ENCODE measurements around the gene TAGLN2.

Gene TAGLN2

DNA sequence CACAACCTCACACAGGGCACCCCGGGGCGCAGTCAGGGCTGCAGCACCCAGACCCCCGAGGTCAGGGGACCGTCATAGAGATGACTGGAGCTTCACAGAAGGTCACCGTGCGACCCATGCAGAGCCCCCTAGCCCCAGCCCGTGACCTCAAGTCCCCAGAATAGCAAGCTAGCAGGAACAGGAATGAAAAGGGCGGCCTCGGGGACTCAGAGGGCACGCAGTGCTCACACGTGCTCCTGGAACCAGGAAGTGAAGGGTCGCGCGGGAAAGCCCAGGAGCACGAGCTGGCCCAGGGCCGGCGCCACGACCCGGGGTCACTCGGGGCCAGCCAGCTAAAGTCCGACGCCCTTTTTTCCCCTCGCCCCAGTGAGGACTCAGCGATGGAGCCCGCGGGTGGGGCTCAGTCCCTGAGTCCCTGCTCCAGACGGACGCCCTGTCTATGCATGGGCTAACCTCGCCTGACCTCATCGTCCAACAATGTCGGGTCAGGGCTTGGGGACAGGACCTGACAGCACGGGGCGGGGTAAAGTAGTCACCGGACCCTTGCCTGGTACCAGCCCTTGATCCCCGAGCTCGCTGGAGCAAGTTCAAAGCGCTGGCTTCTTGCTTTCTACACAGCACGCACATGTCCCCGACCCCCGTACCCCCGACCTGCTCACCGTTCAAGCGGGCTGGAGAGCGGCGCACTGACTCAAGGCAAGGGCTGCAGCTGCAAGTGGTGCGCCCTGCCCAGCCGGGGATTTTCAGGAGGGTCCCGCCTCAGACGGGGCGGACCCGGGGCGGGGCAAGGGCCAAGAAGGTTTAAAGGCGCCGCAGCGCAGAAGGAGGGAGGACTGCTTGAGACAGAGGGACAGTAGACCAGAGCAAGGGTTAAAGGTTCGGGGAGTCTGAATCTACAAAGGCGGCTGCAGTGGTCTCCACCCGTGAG, at the start of gene TAGLN2:
Gene TAGLN2 (minus strand): TSS at position 717 of the 928 bp plus-strand sequence. CDS start 4,998 bp downstream, outside the sequence.
- in situ Hi-C loops (cut with HindIII; ENCODE audit: low pct_ligation_motif_present, low pct_unique_long_range_greater_than_20kb, low sequenced_read_pairs), result no loop called here
- peak; percentile 93 for DNase-seq

DNA sequence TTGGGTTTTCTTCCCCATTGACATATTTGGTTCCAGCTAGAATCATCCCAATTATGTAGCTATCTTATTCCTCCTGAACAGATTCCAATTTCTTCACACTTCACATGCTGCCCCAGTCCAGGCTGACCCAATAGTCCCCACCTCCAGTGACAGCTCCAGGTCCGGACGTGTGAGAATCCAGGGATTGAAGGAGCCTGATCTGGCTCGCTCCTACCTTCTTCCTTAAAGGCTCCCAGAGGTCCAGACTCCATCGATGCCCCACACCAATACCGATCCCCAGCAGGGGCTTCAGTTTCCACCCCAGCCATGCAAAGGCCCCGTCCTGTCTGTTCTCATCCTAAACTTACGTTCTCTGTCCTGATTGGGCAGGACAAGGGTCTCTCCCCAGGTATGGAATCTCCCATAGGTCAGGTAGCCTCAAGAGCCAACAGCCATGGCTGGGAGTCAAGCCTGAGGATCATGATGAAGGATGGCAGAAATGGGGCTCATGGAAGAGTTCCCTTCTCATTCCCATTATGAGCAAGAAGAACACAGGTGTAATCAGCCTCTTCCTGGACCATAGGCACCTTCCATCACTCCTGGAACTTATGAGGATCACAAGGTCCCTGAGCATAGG, 49.2 kb upstream of the TAGLN2 start:
- no peak for DNase-seq

DNA sequence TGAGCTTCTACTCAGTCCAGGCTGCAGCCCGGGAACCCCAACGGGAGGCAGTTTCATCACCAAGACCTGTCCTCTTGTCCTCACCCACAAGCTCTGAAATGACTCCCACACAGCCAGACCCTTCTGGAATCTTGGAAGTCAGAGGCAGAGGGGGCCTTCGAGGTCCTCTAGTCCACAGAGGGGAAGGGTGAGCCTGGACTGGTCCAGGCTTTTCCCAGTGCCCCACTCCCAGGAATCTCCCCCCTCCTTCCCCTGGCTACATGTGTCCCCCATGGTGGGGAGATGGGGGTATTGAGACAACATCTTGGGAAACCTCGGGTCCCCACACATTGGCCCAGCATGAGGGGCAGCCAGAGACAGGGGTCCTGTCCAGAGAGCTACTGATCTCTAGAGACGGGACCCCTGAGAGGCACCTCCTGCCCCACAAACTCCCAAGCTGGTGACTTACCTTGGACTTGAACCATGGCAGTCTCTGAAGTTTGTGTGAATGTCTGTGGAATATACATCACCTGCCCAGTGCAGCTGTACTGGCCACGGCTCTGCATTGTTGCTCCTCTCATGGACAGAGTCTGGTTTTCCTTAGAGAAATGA, 48.1 kb upstream of the TAGLN2 start:
- DNase-seq, result no peak
- in situ Hi-C loops (cut with HindIII; ENCODE audit: low pct_ligation_motif_present, low pct_unique_long_range_greater_than_20kb, low sequenced_read_pairs), result no loop called here

More for the DNA sequence above, 49.2 kb upstream of the TAGLN2 start:
- in situ Hi-C loops (cut with HindIII; ENCODE audit: low pct_ligation_motif_present, low pct_unique_long_range_greater_than_20kb, low sequenced_read_pairs), result no loop called here

DNA sequence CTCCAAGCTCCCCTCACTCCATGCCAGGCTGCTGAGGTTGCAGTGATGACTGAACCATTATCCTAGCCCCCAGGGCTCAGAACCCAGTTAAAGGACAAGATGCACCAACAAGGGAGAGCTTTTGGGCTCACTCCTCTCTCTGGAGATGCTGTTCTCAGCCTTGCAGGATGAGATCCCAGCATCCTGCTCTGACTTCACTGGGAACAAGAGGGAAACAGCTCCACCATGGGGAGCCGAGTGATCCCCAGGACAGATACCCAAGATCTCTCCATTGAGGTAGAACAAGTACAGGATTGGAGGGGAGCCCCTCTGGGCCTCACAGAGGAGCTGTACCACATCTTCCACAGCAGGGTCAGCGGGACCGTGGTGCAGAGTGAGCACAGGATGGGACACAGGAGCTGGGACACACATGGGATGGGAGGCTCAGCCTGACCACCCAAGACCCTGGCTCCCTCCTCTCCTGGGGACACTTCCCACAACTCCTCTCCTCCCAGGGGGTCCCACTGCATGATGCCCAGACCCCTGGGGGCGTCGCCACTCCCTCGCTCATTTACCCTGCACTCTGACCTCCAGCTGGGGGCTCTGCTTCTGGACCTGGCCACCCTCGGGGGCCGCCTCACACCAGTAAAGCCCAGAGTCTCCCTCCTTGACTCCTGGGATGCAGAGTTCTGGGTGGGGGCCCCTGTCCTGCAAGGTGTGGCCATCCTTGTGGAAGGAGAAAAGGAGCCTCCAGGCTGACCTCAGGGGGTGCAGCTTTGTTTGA, 47.3 kb upstream of the TAGLN2 start:
- in situ Hi-C loops (cut with HindIII; ENCODE audit: low pct_ligation_motif_present, low pct_unique_long_range_greater_than_20kb, low sequenced_read_pairs), result no loop called here
- no peak for DNase-seq

DNA sequence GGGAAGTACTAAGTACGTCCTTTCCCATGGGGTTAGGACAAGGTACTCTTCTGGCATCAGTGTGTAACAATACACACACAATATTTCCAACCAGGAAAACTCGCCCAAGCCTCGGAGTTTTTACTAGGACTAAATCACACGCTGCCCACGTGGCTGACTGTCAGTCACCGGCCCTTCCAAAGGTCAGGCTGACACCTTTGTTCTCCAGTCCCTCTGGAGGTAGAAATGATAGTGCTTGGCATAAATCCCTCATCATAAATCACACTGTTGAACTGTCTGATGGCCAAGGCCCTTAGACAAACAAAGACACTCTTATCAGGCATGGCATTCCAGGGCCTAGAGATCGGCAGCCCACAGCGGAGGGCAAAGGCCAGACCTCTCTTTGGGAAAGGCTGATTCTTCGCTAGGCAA, 45.6 kb upstream of the TAGLN2 start:
- in situ Hi-C loops (cut with HindIII; ENCODE audit: low pct_ligation_motif_present, low pct_unique_long_range_greater_than_20kb, low sequenced_read_pairs), result no loop called here
- no peak for DNase-seq

DNA sequence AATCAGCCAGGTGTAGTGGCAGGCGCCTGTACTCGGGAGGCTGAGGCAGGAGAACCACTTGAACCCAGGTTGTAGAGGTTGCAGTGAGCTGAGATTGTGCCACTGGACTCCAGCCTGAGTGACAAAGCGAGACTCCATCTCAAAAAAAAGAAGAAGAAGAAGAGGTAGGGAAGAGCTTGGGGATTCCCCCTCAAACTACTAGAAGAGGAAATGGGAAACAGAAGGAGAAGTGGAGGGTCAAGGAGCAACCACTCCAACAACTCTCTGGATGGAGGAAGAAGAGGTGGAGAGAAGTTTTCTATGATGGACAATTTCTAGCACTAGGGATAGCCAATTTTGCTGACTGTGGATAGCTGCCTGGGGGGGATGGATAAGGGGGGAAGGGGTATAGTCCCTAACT, 43.6 kb upstream of the TAGLN2 start:
- in situ Hi-C loops (cut with HindIII; ENCODE audit: low pct_ligation_motif_present, low pct_unique_long_range_greater_than_20kb, low sequenced_read_pairs), result no loop called here
- DNase-seq, result no peak

DNA sequence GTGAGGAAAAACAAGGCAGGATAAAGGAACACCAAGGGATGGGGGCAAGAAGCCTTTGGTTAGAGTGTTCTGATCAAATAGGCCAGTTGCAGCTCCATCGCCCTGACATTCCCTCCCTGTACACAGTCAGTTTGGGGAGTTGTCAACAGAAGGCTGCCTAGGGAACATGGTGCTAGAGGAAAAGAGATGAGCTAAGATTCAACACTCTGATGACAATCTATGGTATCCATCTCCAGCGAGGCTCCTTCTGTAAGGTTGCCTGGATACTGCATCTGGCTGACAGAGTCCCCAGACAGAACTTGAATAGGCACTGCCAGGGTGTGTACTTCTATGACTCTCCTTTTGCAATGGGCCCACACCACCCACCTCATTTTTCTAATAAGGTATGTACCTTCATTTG, 40.0 kb upstream of the TAGLN2 start:
- DNase-seq, result no peak
- in situ Hi-C loops (cut with HindIII; ENCODE audit: low pct_ligation_motif_present, low pct_unique_long_range_greater_than_20kb, low sequenced_read_pairs), result no loop called here

DNA sequence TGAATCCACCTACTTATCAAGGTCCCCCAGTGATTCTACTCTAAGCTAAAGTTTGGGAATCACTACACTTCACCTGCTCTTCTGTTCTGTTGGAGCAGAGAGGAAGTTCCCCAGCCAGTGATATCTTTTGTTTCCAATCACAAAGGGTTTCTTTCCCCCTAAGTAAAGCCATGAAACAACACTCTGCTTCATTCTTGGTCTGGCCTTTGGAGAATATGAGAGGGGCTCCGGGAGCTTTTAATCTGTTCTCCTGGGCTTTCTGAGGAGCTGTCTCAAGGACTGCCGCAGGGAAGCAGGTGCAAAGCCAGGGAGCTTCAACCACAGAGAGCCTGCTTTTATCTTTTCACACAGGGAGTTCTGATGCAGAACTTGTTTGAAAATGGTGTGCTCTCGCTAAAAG, 38.8 kb upstream of the TAGLN2 start:
- DNase-seq, result no peak
- in situ Hi-C loops (cut with HindIII; ENCODE audit: low pct_ligation_motif_present, low pct_unique_long_range_greater_than_20kb, low sequenced_read_pairs), result no loop called here

DNA sequence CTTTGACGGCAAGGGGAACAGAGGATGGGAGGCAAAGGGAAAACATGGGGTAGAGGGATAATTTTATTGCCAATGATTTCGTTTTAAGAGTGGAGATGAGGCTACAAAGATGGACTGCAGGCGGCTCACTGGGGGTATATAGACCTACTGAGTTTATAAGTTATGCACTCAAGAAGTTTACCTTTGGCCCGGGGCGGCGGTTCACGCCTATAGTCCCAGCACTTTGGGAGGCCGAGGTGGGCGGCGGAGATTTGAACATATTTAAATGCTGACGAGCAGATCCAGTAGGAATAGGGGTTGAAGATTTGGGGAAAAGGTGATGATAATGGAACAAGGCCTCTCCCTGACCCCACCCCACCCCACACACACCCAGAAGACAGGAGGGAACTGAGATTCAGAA, 36.9 kb upstream of the TAGLN2 start:
- DNase-seq, result no peak
- in situ Hi-C loops (cut with HindIII; ENCODE audit: low pct_ligation_motif_present, low pct_unique_long_range_greater_than_20kb, low sequenced_read_pairs), result no loop called here

DNA sequence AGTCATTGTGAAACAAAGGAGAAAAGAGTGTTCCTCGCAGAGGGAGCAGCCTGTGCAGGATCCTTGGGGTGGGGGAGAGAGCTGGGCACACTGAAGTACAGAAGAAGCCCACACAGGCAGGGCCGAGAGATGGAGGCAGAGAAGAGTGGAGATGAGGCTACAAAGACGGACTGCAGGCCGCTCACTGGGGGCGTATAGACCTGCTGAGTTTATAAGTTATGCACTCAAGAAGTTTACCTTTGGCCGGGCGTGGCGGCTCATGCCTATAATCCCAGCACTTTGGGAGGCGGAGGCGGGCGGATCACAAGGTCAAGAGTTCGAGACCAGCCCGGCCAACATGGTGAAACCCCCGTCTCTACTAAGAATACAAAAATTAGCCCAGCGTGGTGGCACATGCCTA, 36.3 kb upstream of the TAGLN2 start:
- no peak for DNase-seq
- in situ Hi-C loops (cut with HindIII; ENCODE audit: low pct_ligation_motif_present, low pct_unique_long_range_greater_than_20kb, low sequenced_read_pairs), result no loop called here

DNA sequence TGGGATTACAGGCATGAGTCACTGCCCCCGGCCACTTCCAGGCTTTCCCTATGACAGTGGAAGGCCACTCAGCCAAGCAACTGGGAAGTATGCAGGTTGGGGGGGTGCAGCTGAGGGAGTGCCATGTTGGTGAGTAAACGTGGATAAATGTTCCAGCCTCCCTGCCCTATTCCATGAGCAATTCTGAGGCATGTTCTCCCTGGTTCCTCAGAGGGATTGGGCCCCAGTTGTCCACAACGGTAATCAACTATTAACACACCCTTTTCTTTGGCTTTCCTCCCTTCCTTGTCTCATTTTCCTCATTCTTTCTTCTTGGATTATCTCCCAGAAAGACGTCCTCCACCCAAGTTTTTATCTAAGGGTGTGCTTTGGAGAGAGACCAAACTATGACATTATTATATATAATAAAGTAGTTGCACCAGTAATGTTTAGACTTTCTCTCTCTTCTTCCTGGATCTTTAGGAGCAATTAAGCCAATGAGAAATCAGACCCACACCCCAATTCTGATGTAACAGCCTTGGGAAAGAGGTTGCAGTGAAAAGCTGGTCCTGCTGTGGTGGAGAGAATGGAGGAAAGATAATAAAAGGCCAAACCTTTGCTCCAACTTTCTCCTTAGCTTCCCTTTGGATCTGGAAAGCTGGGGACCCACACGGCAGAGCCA, 35.5 kb upstream of the TAGLN2 start:
- no peak for DNase-seq
- in situ Hi-C loops (cut with HindIII; ENCODE audit: low pct_ligation_motif_present, low pct_unique_long_range_greater_than_20kb, low sequenced_read_pairs), result no loop called here

DNA sequence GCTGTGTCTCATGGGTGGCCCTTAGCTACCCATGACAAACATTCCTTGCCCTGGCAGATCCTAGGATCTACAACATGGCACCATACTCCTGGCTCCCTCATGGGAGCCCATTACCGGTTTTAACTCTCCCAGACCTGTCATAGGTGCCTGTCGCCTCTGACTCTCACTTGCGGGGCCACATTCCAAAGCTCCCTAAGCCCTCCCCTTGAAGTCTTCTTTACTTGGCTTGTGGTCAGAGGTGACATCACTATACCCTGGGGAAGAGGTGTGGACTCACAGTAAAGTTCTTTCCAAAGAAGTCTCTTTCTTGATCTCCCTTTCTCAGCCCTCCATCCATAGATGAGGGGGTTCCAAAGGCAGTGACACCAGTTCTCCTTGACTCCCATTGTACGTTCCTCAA, 34.1 kb upstream of the TAGLN2 start:
- no peak for DNase-seq
- in situ Hi-C loops (cut with HindIII; ENCODE audit: low pct_ligation_motif_present, low pct_unique_long_range_greater_than_20kb, low sequenced_read_pairs), result no loop called here

DNA sequence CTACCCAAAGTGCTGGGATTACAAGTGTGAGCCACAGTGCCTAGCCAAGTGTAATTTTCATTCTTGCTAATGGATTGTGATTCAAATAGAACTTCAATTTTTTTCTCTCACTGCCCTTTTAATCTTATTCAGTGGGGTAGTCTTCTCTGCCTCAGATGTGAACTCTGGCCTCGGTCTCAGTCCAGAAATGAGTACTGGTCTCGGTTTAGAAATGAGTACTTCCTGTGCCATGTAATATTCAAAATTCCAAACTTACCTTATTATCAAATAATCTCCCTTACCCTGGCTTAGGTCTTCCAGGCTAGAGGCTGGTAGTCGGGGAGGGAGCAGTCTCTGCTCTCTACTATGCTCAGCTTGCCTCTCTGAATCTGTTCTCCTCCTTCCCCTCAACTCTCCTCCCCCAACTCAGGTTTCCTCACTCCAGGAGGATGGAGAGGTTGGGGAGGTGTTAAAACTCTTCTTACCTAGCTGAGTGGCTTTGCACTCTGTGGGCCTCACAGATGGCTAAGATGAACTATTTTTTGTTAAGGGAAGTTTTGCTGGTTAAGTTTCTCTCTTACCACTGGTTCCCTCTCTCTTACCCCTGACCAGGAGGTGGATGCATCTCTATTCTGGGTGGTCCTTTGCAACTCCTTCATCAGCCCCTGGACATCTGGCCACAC, 33.5 kb upstream of the TAGLN2 start:
- in situ Hi-C loops (cut with HindIII; ENCODE audit: low pct_ligation_motif_present, low pct_unique_long_range_greater_than_20kb, low sequenced_read_pairs), result no loop called here
- no peak for DNase-seq

DNA sequence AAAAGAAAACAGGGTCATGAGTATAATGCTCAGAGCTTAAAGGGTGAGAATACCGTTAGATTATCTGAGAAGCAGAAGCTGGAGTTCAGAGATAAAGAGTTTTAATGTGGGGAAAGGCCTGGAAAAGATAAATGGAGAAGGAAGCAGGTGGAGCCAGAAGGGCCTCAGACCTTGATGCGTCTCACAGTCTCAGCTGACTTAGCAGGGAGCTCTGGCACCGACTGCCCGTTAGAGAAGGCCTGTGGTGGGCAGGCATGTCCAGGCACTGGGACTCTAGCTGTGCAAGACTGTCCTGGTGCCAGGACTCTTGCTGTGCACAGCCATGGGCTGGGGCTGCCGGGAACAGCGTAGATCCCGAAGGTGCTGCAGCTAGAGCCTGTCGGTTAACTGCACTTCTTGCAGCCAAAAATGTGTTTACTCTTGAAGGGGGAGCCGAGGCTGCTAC, 32.5 kb upstream of the TAGLN2 start:
- no peak for DNase-seq
- in situ Hi-C loops (cut with HindIII; ENCODE audit: low pct_ligation_motif_present, low pct_unique_long_range_greater_than_20kb, low sequenced_read_pairs), result no loop called here

DNA sequence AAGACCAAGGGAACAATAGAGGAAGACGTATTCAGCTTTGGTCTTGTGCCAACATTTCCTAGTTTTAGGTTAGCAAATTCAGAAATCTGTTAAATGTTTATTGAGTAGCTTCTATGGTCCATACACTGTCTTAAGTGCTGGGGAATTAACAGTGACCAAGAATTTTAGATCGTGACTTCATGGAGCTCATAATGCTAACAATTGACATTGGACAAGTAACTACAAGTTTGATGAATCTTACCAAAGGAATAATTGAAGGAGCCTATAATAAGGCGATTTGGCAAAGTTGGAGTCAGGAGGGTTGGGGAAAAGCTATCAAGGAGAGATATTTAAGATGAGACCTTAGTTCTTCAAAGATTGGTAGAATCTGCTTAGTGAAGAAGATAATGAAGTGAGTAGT, 30.1 kb upstream of the TAGLN2 start:
- in situ Hi-C loops (cut with HindIII; ENCODE audit: low pct_ligation_motif_present, low pct_unique_long_range_greater_than_20kb, low sequenced_read_pairs), result no loop called here
- DNase-seq, result no peak

DNA sequence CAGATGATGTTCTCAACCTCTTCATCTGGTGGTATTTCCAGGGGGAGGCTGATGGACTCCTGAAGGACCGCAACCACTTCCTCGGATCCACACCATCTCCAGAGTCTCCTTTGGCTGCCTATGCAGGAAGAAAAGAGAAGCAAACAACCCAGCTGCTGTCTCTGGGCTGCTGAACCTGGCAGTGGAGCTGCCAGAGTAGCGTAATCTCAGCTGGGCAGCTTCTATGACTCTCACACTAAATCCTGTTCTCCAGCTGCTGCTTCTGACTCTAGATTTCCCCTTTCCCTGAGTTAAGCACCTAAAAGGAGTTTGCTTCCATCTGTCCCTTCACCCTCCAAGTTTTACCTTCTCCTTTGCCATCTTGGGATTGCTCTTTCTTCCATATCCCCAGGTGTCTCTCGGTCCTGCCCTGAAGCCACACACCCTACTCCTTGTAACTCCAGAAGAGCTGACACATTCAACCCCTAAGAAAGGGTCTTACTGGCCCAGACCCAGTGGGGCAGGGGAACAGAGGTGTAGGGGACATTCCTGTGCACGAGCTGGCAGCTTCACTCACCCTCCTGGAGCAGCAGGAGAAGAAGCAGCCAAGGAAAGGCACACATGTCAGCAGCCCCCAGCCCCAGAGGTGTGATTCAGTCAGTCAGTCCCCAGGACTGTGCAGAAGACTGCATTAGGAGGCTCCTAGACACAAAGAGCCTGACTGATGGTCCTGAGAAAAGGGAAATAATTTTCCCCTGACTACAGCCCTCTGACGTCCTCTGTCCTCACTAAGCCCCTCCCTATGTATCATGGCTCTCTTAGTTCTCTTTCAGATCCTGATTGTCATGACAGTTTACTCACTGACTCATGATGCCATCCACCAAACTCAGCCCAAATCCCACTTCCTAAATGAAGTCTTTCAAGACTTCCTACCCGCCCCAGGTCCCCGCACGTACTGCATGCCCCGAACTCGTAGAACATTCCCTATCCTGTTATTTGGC, 28.5 kb upstream of the TAGLN2 start, which contains the start of gene SLAMF9:
Gene SLAMF9 (minus strand): TSS at position 702 of the 980 bp plus-strand sequence. CDS start 100 bp downstream, at position 602.
- in situ Hi-C loops (cut with HindIII; ENCODE audit: low pct_ligation_motif_present, low pct_unique_long_range_greater_than_20kb, low sequenced_read_pairs), result no loop called here
- DNase-seq, result no peak

DNA sequence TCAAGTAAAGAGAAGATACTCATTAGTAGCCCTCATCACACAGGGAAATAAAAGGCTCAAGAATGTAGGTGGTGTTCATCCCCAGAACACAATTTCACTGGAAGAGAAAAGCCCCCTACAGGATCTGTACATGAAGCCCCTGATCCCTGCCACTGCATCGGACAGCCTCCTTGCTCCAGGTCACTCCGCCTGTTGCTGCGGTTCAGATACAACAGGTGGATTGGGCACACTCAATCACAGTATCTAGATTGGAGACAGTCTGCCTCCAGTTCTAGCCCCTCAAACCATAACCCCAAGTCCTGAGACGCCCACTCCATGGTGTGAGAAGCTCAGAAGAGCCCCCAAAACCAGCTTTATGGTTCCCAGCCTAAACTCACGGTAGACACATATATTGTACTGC, 27.6 kb upstream of the TAGLN2 start:
- in situ Hi-C loops (cut with HindIII; ENCODE audit: low pct_ligation_motif_present, low pct_unique_long_range_greater_than_20kb, low sequenced_read_pairs), result no loop called here
- no peak for DNase-seq

All from ACHN (cell line).